Stomach (tissue), 4 donors: Measurements from ENCODE around the gene CASP7.

ENCODE experiments used
- CTCF ChIP-seq, 7 experiments: fragments of 450-650 bp in 4 of 7; fragments of 200-600 bp in 3 of 7; sonication (generic) in 3 of 7; IDR thresholded peaks; one replicate each; pipeline ENCODE4 v1.5.1; 2016 to 2019; ENCODE audit warnings: antibody characterized with exemption in 7 of 7, control low read depth in 2 of 7, mild to moderate bottlenecking in 1 of 7
- EP300 ChIP-seq: sonication (generic); formaldehyde crosslinking; IDR thresholded peaks from one replicate; pipeline ENCODE4 v1.6.1; 2017; ENCODE audit warnings: antibody characterized with exemption
- POLR2A ChIP-seq, 4 donors: fragments of 450-650 bp; IDR thresholded peaks; one replicate each; pipeline ENCODE4 v1.6.1; 2016; ENCODE audit warnings: antibody characterized with exemption in 4 of 4, control low read depth in 2 of 4, mild to moderate bottlenecking in 1 of 4, moderate library complexity in 1 of 4

GRCh38 chr10:113733635-113734034 lies 53.9 kb downstream of the CASP7 start:
- TF ChIP-seq CTCF (IDR thresholded peaks at IDR 0.05) (no peak), EP300 (no peak), POLR2A (IDR thresholded peaks at IDR 0.05) (no peak)
